SK-N-SH (cell line): ENCODE data around the gene ZBTB49. TPM values are rescaled to one million over a fixed set of nuclear protein-coding genes. Genes with fewer than 3 reads are reported as not detected.

ENCODE experiments used
- CTCF ChIA-PET: fragments of 300-600, 350-600 bp; formaldehyde crosslinking; extraction: SDS; loops from one replicate; lab custom pipeline; 2021; lab: Yijun Ruan, JAX
- POLR2A ChIA-PET: fragments of 350-600 bp; sonication (Branson Sonifier 250); formaldehyde crosslinking; extraction: SDS; loops from one replicate; lab custom pipeline; 2020; ENCODE audit warnings: antibody characterized with exemption, inconsistent platforms; lab: Yijun Ruan, JAX
- DNase-seq: peaks from one replicate; pipeline ENCODE4 v3.0.0; 2012
- H2AFZ ChIP-seq: fragments of 200-600 bp; sonication (generic); 2 replicates; pipeline ENCODE4 v1.8.1; 2016; ENCODE audit warnings: antibody characterized with exemption, mild to moderate bottlenecking, low read depth
- H3F3A ChIP-seq: fragments of 200-600 bp; sonication (generic); replicated peaks from 2 replicates; pipeline ENCODE3; 2016; ENCODE audit warnings: antibody characterized with exemption, mild to moderate bottlenecking; ENCODE audit not compliant: insufficient read depth
- H3K27ac ChIP-seq, 2 experiments: fragments of 200-500 bp in 1 of 2; fragments of 200-600 bp in 1 of 2; sonication (Bioruptor generic) in 1 of 2; sonication (generic), shearing (Covaris generic) in 1 of 2; 2 replicates each; pipeline versions ENCODE4 v1.5.1 to v1.6.1; 2014 to 2016; ENCODE audit warnings: low read depth in 2 of 2, inconsistent platforms in 1 of 2, low read length in 1 of 2, mild to moderate bottlenecking in 1 of 2, mixed read lengths in 1 of 2
- H3K27me3 ChIP-seq: fragments of 200-600 bp; sonication (generic), shearing (Covaris generic); 2 replicates; pipeline ENCODE4 v1.6.1; 2016; ENCODE audit warnings: mixed run types; ENCODE audit not compliant: insufficient read depth
- H3K36me3 ChIP-seq, 2 experiments: fragments of 200-500 bp in 1 of 2; fragments of 200-600 bp in 1 of 2; sonication (Bioruptor generic) in 1 of 2; sonication (generic) in 1 of 2; replicated peaks in 1 of 2; 2 replicates each; pipeline versions ENCODE3 to v1.5.1; 2014 to 2016; ENCODE audit warnings: low read length in 1 of 2, mild to moderate bottlenecking in 1 of 2; ENCODE audit not compliant: insufficient read depth in 2 of 2, control insufficient read depth in 1 of 2
- H3K4me1 ChIP-seq, 2 experiments: fragments of 200-500 bp in 1 of 2; fragments of 200-600 bp in 1 of 2; sonication (Bioruptor generic) in 1 of 2; sonication (generic), shearing (Covaris generic) in 1 of 2; 2 replicates each; pipeline versions ENCODE4 v1.5.1 to v1.6.1; 2014 to 2016; ENCODE audit warnings: low read depth in 1 of 2, low read length in 1 of 2, mixed run types in 1 of 2; ENCODE audit not compliant: insufficient read depth in 2 of 2, control insufficient read depth in 1 of 2
- H3K4me2 ChIP-seq: fragments of 200-600 bp; sonication (generic), shearing (Covaris generic); 2 replicates; pipeline ENCODE4 v1.6.1; 2017; ENCODE audit warnings: mixed run types
- H3K4me3 ChIP-seq, 2 experiments: fragments of 200-500 bp in 1 of 2; fragments of 200-600 bp in 1 of 2; sonication (Bioruptor generic) in 1 of 2; sonication (generic), shearing (Covaris generic) in 1 of 2; 2 replicates each; pipeline versions ENCODE4 v1.5.1 to v1.8.1; 2014 to 2016; ENCODE audit warnings: low read depth in 2 of 2, inconsistent platforms in 1 of 2, low read length in 1 of 2, mild to moderate bottlenecking in 1 of 2, mixed read lengths in 1 of 2, moderate library complexity in 1 of 2
- H3K79me2 ChIP-seq: fragments of 200-600 bp; sonication (generic); 2 replicates; pipeline ENCODE4 v1.8.1; 2017; ENCODE audit warnings: mild to moderate bottlenecking; ENCODE audit not compliant: insufficient read depth
- H3K9ac ChIP-seq: fragments of 200-600 bp; sonication (generic); 2 replicates; pipeline ENCODE4 v1.6.1; 2017; ENCODE audit warnings: mixed run types
- H3K9me2 ChIP-seq: fragments of 200-600 bp; sonication (generic); 2 replicates; pipeline ENCODE4 v1.6.1; 2017; ENCODE audit warnings: mixed run types
- H3K9me3 ChIP-seq: fragments of 200-600 bp; sonication (generic); 2 replicates; pipeline ENCODE4 v1.6.1; 2017; ENCODE audit warnings: mixed run types, mild to moderate bottlenecking, moderate library complexity
- H4K20me1 ChIP-seq: fragments of 200-600 bp; sonication (generic); 2 replicates; pipeline ENCODE4 v1.6.1; 2017; ENCODE audit warnings: mild to moderate bottlenecking, mixed run types; ENCODE audit not compliant: insufficient read depth
- CHD2 ChIP-seq: fragments of 150-350 bp; IDR thresholded peaks from 2 replicates; pipeline ENCODE4 v1.6.1; 2018; ENCODE audit warnings: low read length; ENCODE audit not compliant: partially characterized antibody
- CTCF ChIP-seq: fragments of 200-600 bp; sonication (generic); IDR thresholded peaks from 2 replicates; pipeline ENCODE4 v1.6.1; 2017; ENCODE audit warnings: antibody characterized with exemption, mild to moderate bottlenecking, moderate library complexity
- ELF1 ChIP-seq: IDR thresholded peaks from 2 replicates; pipeline ENCODE4 v1.4.0; 2012
- FOXM1 ChIP-seq: IDR thresholded peaks from 2 replicates; pipeline ENCODE4 v1.4.0; 2012; ENCODE audit warnings: low read depth, mild to moderate bottlenecking
- GABPA ChIP-seq: IDR thresholded peaks from 2 replicates; pipeline ENCODE4 v1.4.0; 2012; ENCODE audit warnings: low read depth, mild to moderate bottlenecking
- JUND ChIP-seq: IDR thresholded peaks from 2 replicates; pipeline ENCODE4 v1.4.0; 2012
- TEAD4 ChIP-seq: IDR thresholded peaks from 2 replicates; pipeline ENCODE4 v1.4.0; 2012; ENCODE audit warnings: mild to moderate bottlenecking, borderline replicate concordance; ENCODE audit not compliant: insufficient read depth
- WGBS: methylation state at CpG from one replicate; pipeline ENCODE4 v1.1.6; 2017; ENCODE audit warnings: low lambda C conversion rate; 5-methylcytosine and 5-hydroxymethylcytosine counted together
- polyA plus RNA-seq, 3 experiments: library from polyadenylated mRNA; depleted of rRNA; stranded (reverse); fragments of >200 nt; gene quantifications; 2 replicates each; pipeline ENCODE4 v1.2.3, GENCODE V29; 2012
- TF ChIP-seq, protein P1 (sequence below): fragments of 150-350 bp; IDR thresholded peaks from 2 replicates; pipeline ENCODE4 v1.6.1; 2017; ENCODE audit warnings: antibody characterized with exemption, low read length, low read depth, borderline replicate concordance

ZBTB49 gene
- polyA plus RNA-seq, 1 of the 3 experiments (the other 2 are of a cell fraction), result 3.1 TPM

- CTCF ChIA-PET, result interaction anchor here (0.7 to 1.1 kb wide), 4 partner anchors 12 to 55 kb away, joined by 3 to 5 read pairs (median 3); no protein-coding TSS in a partner anchor
- no peak for DNase-seq
- no peak overlapping the region for H3K4me3 ChIP-seq
- no peak overlapping the region for H3K9ac ChIP-seq
- no peaks in the 10 kb centered on the region for H3F3A ChIP-seq
- H3K27me3 ChIP-seq, result no peaks in the 10 kb centered on the region
- H3K9me3 ChIP-seq, result no peaks in the 10 kb centered on the region
- H3K36me3 ChIP-seq, result peaks cover 22 to 64% of the 10 kb centered on the region in 2 experiments
- H3K4me2 ChIP-seq, result no peak overlapping the region
- POLR2A ChIA-PET, result no interaction called here
- 82% methylated on average over 12 of the region's 12 CpGs for WGBS
- H3K27ac ChIP-seq, result no peak overlapping the region; a peak in 1 of 4 replicates
- H3K79me2 ChIP-seq, result peaks cover 2% of the 10 kb centered on the region; the same call in 1 of the 2 replicates
- H4K20me1 ChIP-seq, result no peaks in the 10 kb centered on the region
- H3K9me2 ChIP-seq, result no peaks in the 10 kb centered on the region
- no peak for TF ChIP-seq ELF1
- TF ChIP-seq FOXM1, result no peak
- TF ChIP-seq CTCF, result no peak
- TF ChIP-seq CHD2, result no peak
- TF ChIP-seq, all 33 proteins: peak for 0
- Histone ChIP-seq H2AFZ (no peak overlapping the region), H3K4me1 (peaks cover 0 to 11% of the 10 kb centered on the region in 2 experiments; a peak in 1 of 4 replicates)
Measured at GRCh38 chr4:4315461-4316149, 25.6 kb downstream of the ZBTB49 start.

DNA sequence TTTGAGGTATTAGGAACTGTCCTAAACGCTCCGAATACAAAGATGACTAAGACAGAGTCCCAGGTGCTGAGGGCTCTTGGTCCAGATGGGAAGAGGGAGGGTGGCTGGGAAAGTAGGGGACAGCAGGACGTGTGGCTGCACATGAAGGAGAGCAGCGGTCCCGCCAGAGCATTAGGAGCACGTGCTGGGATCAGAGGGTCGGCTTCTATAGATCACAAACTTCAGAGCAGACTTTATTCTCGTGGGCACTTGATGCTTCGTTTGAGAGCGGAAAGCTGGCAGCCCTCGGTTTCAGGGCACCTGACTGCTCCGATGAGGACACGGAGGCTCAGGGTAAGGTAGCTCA lies 26.1 kb downstream of the ZBTB49 start:
- POLR2A ChIA-PET, result no interaction called here
- DNase-seq, result no peak
- H3K4me2 ChIP-seq, result no peak overlapping the region
- no peaks in the 10 kb centered on the region for H3K9me3 ChIP-seq
- H3K36me3 ChIP-seq, result peaks cover 22 to 66% of the 10 kb centered on the region in 2 experiments
- no peaks in the 10 kb centered on the region for H3K9me2 ChIP-seq
- no peak overlapping the region for H3K9ac ChIP-seq
- no peaks in the 10 kb centered on the region for H3F3A ChIP-seq
- peaks cover 0 to 11% of the 10 kb centered on the region in 2 experiments; a peak in 1 of 4 replicates for H3K4me1 ChIP-seq
- H3K79me2 ChIP-seq, result no peaks in the 10 kb centered on the region
- TF ChIP-seq GABPA (no peak), TEAD4 (no peak), JUND (no peak)
- TF ChIP-seq, protein P1, sequence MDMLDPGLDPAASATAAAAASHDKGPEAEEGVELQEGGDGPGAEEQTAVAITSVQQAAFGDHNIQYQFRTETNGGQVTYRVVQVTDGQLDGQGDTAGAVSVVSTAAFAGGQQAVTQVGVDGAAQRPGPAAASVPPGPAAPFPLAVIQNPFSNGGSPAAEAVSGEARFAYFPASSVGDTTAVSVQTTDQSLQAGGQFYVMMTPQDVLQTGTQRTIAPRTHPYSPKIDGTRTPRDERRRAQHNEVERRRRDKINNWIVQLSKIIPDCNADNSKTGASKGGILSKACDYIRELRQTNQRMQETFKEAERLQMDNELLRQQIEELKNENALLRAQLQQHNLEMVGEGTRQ, result no peak
- CTCF ChIA-PET, result interaction anchor here (0.7 to 1.1 kb wide), 2 partner anchors 11 to 56 kb away, joined by 3 to 5 read pairs; no protein-coding TSS in a partner anchor
- H3K27ac ChIP-seq, result no peak overlapping the region
- H2AFZ ChIP-seq, result no peak overlapping the region
- H3K4me3 ChIP-seq, result no peak overlapping the region
- no peaks in the 10 kb centered on the region for H4K20me1 ChIP-seq
- H3K27me3 ChIP-seq, result no peaks in the 10 kb centered on the region
- 93% methylated on average over 12 of the region's 13 CpGs for WGBS
